Left renal cortex interstitium (tissue), 4 donors: ENCODE results near the gene SHMT2. TPM values are rescaled to one million over a fixed set of nuclear protein-coding genes. Genes with fewer than 3 reads are reported as not detected.
"Not testable (repeated sequence)": the region's sequence is repeated elsewhere in the genome, so short reads cannot be mapped to it uniquely, and the experiment has no call there.

Experiments
- DNase-seq, 4 donors: peaks; one replicate each; pipeline ENCODE4 v3.0.0-alpha.2; 2013; ENCODE audit warnings: low read depth in 4 of 4, low spot score in 2 of 4, missing footprints in 1 of 4
- polyA plus RNA-seq, 4 donors: library from polyadenylated mRNA; unstranded; fragments of 120-200 nt; gene quantifications; one replicate each; pipeline ENCODE4 v1.2.1, GENCODE V29; 2013; ENCODE audit not compliant: insufficient read length in 4 of 4

SHMT2 gene
- polyA plus RNA-seq, 4 donors, result 67.7 to 91.4 (median 77.7) TPM

GRCh38 chr12:57258977-57259970 is 29.8 kb downstream of the SHMT2 start:
- no peak for DNase-seq

- no peak for DNase-seq
These were observed 30.9 kb downstream of the SHMT2 start for GRCh38 chr12:57260366-57260765.

GRCh38 chr12:57261428-57261865 is 31.9 kb downstream of the SHMT2 start:
- no peak for DNase-seq

- DNase-seq, result no peak
These were observed 32.8 kb downstream of the SHMT2 start for GRCh38 chr12:57262126-57262822.

- DNase-seq, result no peak
These were observed 33.6 kb downstream of the SHMT2 start for GRCh38 chr12:57263096-57263495.

- no peak for DNase-seq
These were observed 37.2 kb downstream of the SHMT2 start for GRCh38 chr12:57266681-57267080.

- no peak for DNase-seq
These were observed 38.8 kb downstream of the SHMT2 start for GRCh38 chr12:57268264-57268663.

GRCh38 chr12:57270966-57271470 is 41.5 kb downstream of the SHMT2 start:
- DNase-seq, result no peak

GRCh38 chr12:57272337-57273151 is 43.0 kb downstream of the SHMT2 start:
- no peak for DNase-seq

- no peak for DNase-seq
These were observed 44.0 kb downstream of the SHMT2 start for GRCh38 chr12:57273516-57273915.

- DNase-seq, result not testable (repeated sequence)
These were observed 46.7 kb downstream of the SHMT2 start for GRCh38 chr12:57276233-57276632.

- DNase-seq, result no peak
These were observed 47.5 kb downstream of the SHMT2 start for GRCh38 chr12:57276935-57277563.

GRCh38 chr12:57278465-57279381 is 49.2 kb downstream of the SHMT2 start:
- no peak for DNase-seq

- DNase-seq, result peak in 1 of 4 donors; percentile 11
These were observed 50.9 kb downstream of the SHMT2 start for GRCh38 chr12:57280211-57281062.

- not testable (repeated sequence) for DNase-seq
These were observed 52.6 kb downstream of the SHMT2 start for GRCh38 chr12:57282073-57282472.
